Breast epithelium (tissue), 4 donors: ENCODE data around the gene ENC1. TPM values are rescaled to one million over a fixed set of nuclear protein-coding genes. Genes with fewer than 3 reads are reported as not detected.

Source experiments
- DNase-seq, 2 donors: peaks; one replicate each; pipeline ENCODE4 v3.0.0-alpha.2; 2019; ENCODE audit warnings: low spot score in 2 of 2
- H3K27ac ChIP-seq, 2 donors: fragments of 200-600 bp; sonication (generic) in 1 of 2; one replicate each; pipeline ENCODE4 v1.5.1; 2016 to 2019; ENCODE audit warnings: mild to moderate bottlenecking in 1 of 2
- H3K27me3 ChIP-seq, 2 donors: fragments of 200-600 bp; sonication (generic) in 1 of 2; one replicate each; pipeline versions ENCODE4 v1.5.1 to v1.6.0; 2017 to 2019; ENCODE audit warnings: control low read depth in 1 of 2, mild to moderate bottlenecking in 1 of 2
- H3K36me3 ChIP-seq: fragments of 200-600 bp; one replicate; pipeline ENCODE4 v1.5.1; 2019
- H3K4me1 ChIP-seq, 2 donors: fragments of 200-600 bp; sonication (generic); one replicate each; pipeline ENCODE4 v1.5.1; 2016 to 2019; ENCODE audit warnings: control low read depth in 1 of 2
- H3K4me3 ChIP-seq, 3 donors: fragments of 200-600 bp; sonication (generic); 1 replicate in 2 of 3; 2 replicates in 1 of 3; pipeline ENCODE4 v1.5.1; 2016 to 2019; ENCODE audit warnings: mild to moderate bottlenecking in 3 of 3, moderate library complexity in 2 of 3
- H3K9me3 ChIP-seq, 2 donors: fragments of 200-600 bp; sonication (generic) in 1 of 2; one replicate each; pipeline ENCODE4 v1.5.1; 2016 to 2019; ENCODE audit warnings: control low read depth in 1 of 2
- CTCF ChIP-seq, 3 donors: fragments of 450-650 bp; IDR thresholded peaks; one replicate each; pipeline ENCODE4 v1.5.1; 2016 to 2017; ENCODE audit warnings: antibody characterized with exemption in 3 of 3, mild to moderate bottlenecking in 3 of 3, moderate library complexity in 3 of 3
- POLR2A ChIP-seq: fragments of 450-650 bp; IDR thresholded peaks from one replicate; pipeline ENCODE4 v1.6.1; 2016; ENCODE audit warnings: antibody characterized with exemption, mild to moderate bottlenecking, moderate library complexity
- POLR2AphosphoS5 ChIP-seq, 3 donors: sonication (generic); formaldehyde crosslinking; IDR thresholded peaks; one replicate each; pipeline ENCODE4 v1.6.1; 2017; ENCODE audit warnings: antibody characterized with exemption in 3 of 3
- intact Hi-C: fragments of 100-400 bp; cut with DNase I; formaldehyde crosslinking; loops from one replicate; pipeline ENCODE4 v1.15.1; 2023; ENCODE audit warnings: low total_unique reads
- total RNA-seq, 3 donors: library from RNA; depleted of rRNA; stranded (reverse); fragments of >200 nt; gene quantifications; one replicate each; pipeline ENCODE4 v1.1.0, GENCODE V29; 2016

ENC1 gene
- total RNA-seq, 3 donors from 2014 or later: 8.3 to 16.7 (median 13.8) TPM

GRCh38 chr5:74608736-74609601, 31.6 kb downstream of the ENC1 start:
- no peaks in the 10 kb centered on the region for H3K9me3 ChIP-seq
- H3K27ac ChIP-seq: no peak overlapping the region
- no peaks in the 10 kb centered on the region for H3K36me3 ChIP-seq
- no peaks in the 10 kb centered on the region for H3K4me1 ChIP-seq
- no peak overlapping the region for H3K4me3 ChIP-seq
- no peaks in the 10 kb centered on the region for H3K27me3 ChIP-seq
- TF ChIP-seq CTCF (IDR thresholded peaks at IDR 0.05): no peak
- TF ChIP-seq POLR2A: no peak
- no peak for TF ChIP-seq POLR2AphosphoS5 (IDR thresholded peaks at IDR 0.05)
- intact Hi-C loops: no loop called here
- DNase-seq: no peak

GRCh38 chr5:74605759-74606158, 34.8 kb downstream of the ENC1 start:
- no peaks in the 10 kb centered on the region for H3K36me3 ChIP-seq
- no peaks in the 10 kb centered on the region for H3K27me3 ChIP-seq
- TF ChIP-seq POLR2A (no peak), CTCF (IDR thresholded peaks at IDR 0.05) (no peak), POLR2AphosphoS5 (IDR thresholded peaks at IDR 0.05) (no peak)
- DNase-seq: no peak
- H3K4me1 ChIP-seq: no peaks in the 10 kb centered on the region
- no peaks in the 10 kb centered on the region for H3K9me3 ChIP-seq
- no peak overlapping the region for H3K4me3 ChIP-seq
- intact Hi-C loops: no loop called here
- no peak overlapping the region for H3K27ac ChIP-seq

- intact Hi-C loops: no loop called here
- H3K4me3 ChIP-seq: no peak overlapping the region
- TF ChIP-seq CTCF (IDR thresholded peaks at IDR 0.05) (no peak), POLR2AphosphoS5 (IDR thresholded peaks at IDR 0.05) (no peak), POLR2A (no peak)
Measured at GRCh38 chr5:74603376-74603775, 37.2 kb downstream of the ENC1 start.

GRCh38 chr5:74599148-74599547, 41.4 kb downstream of the ENC1 start:
- Histone ChIP-seq H3K27ac (no peak overlapping the region), H3K36me3 (no peaks in the 10 kb centered on the region), H3K9me3 (no peaks in the 10 kb centered on the region), H3K27me3 (no peaks in the 10 kb centered on the region), H3K4me3 (no peak overlapping the region), H3K4me1 (no peaks in the 10 kb centered on the region)
- intact Hi-C loops: no loop called here
- TF ChIP-seq POLR2A (no peak), POLR2AphosphoS5 (IDR thresholded peaks at IDR 0.05) (no peak), CTCF (IDR thresholded peaks at IDR 0.05) (no peak)
- no peak for DNase-seq

More at GRCh38 chr5:74603376-74603775, 37.2 kb downstream of the ENC1 start:
- Histone ChIP-seq H3K27me3 (no peaks in the 10 kb centered on the region), H3K27ac (no peak overlapping the region), H3K9me3 (no peaks in the 10 kb centered on the region), H3K4me1 (no peaks in the 10 kb centered on the region), H3K36me3 (no peaks in the 10 kb centered on the region)
- no peak for DNase-seq

GRCh38 chr5:74598731-74599130, 41.8 kb downstream of the ENC1 start:
- H3K4me1 ChIP-seq: no peaks in the 10 kb centered on the region
- no peak overlapping the region for H3K27ac ChIP-seq
- no peaks in the 10 kb centered on the region for H3K9me3 ChIP-seq
- no peak for TF ChIP-seq CTCF (IDR thresholded peaks at IDR 0.05)
- TF ChIP-seq POLR2AphosphoS5 (IDR thresholded peaks at IDR 0.05): no peak
- no peak for TF ChIP-seq POLR2A
- intact Hi-C loops: no loop called here
- no peak for DNase-seq
- no peaks in the 10 kb centered on the region for H3K36me3 ChIP-seq
- H3K27me3 ChIP-seq: no peaks in the 10 kb centered on the region
- no peak overlapping the region for H3K4me3 ChIP-seq
